Peyer's patch (tissue), 4 donors: Measurements from ENCODE around the gene PLEKHM2. TPM values are rescaled to one million over a fixed set of nuclear protein-coding genes. Genes with fewer than 3 reads are reported as not detected.

Source experiments
- DNase-seq, 3 donors: peaks; one replicate each; pipeline ENCODE4 v3.0.0-alpha.2; 2017 to 2019
- H3K27ac ChIP-seq, 4 donors: fragments of 200-600 bp; sonication (generic); one replicate each; pipeline ENCODE4 v1.5.1; 2016 to 2019
- H3K27me3 ChIP-seq, 2 donors: fragments of 200-600 bp; sonication (generic); one replicate each; pipeline ENCODE4 v1.5.1; 2019
- H3K36me3 ChIP-seq, 3 donors: fragments of 200-600 bp; sonication (generic); one replicate each; pipeline ENCODE4 v1.5.1; 2016 to 2019
- H3K4me1 ChIP-seq, 4 donors: fragments of 200-600 bp; sonication (generic); one replicate each; pipeline ENCODE4 v1.5.1; 2016 to 2019
- H3K4me3 ChIP-seq, 4 donors: fragments of 200-600 bp; sonication (generic); 1 replicate in 3 of 4; 2 replicates in 1 of 4; pipeline ENCODE4 v1.5.1; 2016 to 2019; ENCODE audit warnings: mild to moderate bottlenecking in 1 of 4
- H3K9me3 ChIP-seq, 4 donors: fragments of 200-600 bp; sonication (generic); one replicate each; pipeline ENCODE4 v1.5.1; 2016 to 2019; ENCODE audit warnings: mild to moderate bottlenecking in 1 of 4
- CTCF ChIP-seq, 6 experiments: fragments of 450-650 bp in 4 of 6; fragments of 200-600 bp in 2 of 6; sonication (generic) in 1 of 6; IDR thresholded peaks; one replicate each; pipeline ENCODE4 v1.5.1; 2017 to 2019; ENCODE audit warnings: antibody characterized with exemption in 6 of 6, mild to moderate bottlenecking in 3 of 6, moderate library complexity in 1 of 6
- POLR2A ChIP-seq, 2 donors: fragments of 450-650 bp; IDR thresholded peaks; one replicate each; pipeline ENCODE4 v1.5.1; 2017; ENCODE audit warnings: antibody characterized with exemption in 2 of 2, mild to moderate bottlenecking in 2 of 2, moderate library complexity in 2 of 2
- total RNA-seq, 4 donors: library from RNA; depleted of rRNA; stranded (reverse); fragments of >200 nt; gene quantifications; one replicate each; pipeline ENCODE4 v1.1.0, GENCODE V29; 2016

Gene PLEKHM2
- total RNA-seq, 4 donors from 2014 or later, result 20.0 to 63.5 (median 37.7) TPM

GRCh38 chr1:15668089-15668754, 15.9 kb upstream of the PLEKHM2 start:
- no peak for DNase-seq
- Histone ChIP-seq H3K9me3 (no peaks in the 10 kb centered on the region), H3K27me3 (no peaks in the 10 kb centered on the region), H3K36me3 (no peaks in the 10 kb centered on the region), H3K4me3 (no peak overlapping the region), H3K27ac (no peak overlapping the region), H3K4me1 (no peaks in the 10 kb centered on the region)
- TF ChIP-seq CTCF (IDR thresholded peaks at IDR 0.05) (no peak), POLR2A (IDR thresholded peaks at IDR 0.05) (no peak)

DNA sequence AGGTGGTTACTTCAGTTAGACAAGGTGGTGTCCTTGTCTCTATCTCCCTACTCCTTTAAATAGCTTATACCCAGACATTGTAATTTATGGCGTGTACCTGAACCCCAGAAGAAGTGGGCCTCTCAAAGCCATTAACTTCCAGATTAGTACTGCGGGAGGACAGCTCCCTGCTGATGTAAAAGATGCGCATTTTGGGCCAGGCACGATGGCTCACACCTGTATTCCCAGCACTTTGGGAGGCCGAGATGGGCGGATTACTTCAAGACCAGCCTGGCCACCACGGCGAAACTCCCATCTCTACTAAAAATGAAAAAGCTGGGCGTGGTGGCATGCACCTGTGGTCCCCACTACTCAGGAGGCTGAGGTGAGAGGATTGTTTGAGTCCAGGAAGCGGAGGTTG, 15.0 kb upstream of the PLEKHM2 start:
- no peaks in the 10 kb centered on the region for H3K27me3 ChIP-seq
- TF ChIP-seq CTCF (IDR thresholded peaks at IDR 0.05) (no peak), POLR2A (IDR thresholded peaks at IDR 0.05) (no peak)
- no peaks in the 10 kb centered on the region for H3K4me1 ChIP-seq
- DNase-seq, result no peak
- H3K9me3 ChIP-seq, result no peaks in the 10 kb centered on the region
- no peaks in the 10 kb centered on the region for H3K36me3 ChIP-seq
- no peak overlapping the region for H3K27ac ChIP-seq
- H3K4me3 ChIP-seq, result no peak overlapping the region

DNA sequence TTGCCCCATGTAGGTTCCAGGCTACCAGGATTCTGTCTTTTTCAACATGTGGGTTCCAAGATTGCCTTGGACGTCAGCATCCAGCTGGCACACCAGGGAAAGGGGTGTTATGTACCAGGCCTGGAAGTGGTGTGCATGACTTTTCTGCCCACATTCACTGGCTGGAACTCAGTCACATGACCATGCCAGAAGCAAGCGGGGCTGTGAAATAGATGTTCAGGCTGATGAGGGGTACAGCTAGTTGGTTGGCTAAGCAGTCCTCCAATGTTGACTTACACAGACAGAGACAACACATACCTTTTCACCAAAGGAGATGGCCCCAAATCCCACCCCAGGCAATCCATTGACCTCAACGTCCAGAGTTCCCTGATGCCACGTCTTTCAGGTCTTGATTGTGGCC, 14.3 kb upstream of the PLEKHM2 start:
- H3K4me1 ChIP-seq, result no peaks in the 10 kb centered on the region
- no peaks in the 10 kb centered on the region for H3K27me3 ChIP-seq
- no peak overlapping the region for H3K27ac ChIP-seq
- DNase-seq, result no peak
- TF ChIP-seq POLR2A (IDR thresholded peaks at IDR 0.05) (no peak), CTCF (IDR thresholded peaks at IDR 0.05) (no peak)
- no peak overlapping the region for H3K4me3 ChIP-seq
- no peaks in the 10 kb centered on the region for H3K36me3 ChIP-seq
- H3K9me3 ChIP-seq, result no peaks in the 10 kb centered on the region

DNA sequence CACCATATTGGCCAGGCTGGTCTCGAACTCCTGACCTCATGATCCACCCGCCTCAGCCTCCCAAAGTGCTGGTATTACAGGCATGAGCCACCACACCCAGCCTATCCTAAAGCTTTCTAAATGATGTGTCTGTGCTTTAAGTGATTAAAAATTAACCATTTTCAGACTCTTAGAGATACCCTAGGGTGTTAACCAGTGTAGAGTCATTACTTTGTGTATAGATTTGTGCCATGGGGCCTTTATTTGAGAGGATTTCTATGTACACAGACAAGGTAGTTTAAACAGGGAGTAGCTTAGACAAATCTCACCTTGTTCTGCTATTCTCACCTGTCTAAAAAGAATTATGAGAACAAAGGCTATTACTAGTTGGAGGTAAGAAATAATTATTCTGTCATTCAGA, 12.7 kb upstream of the PLEKHM2 start:
- no peak for DNase-seq
- Histone ChIP-seq H3K27me3 (no peaks in the 10 kb centered on the region), H3K27ac (no peak overlapping the region), H3K4me1 (no peaks in the 10 kb centered on the region), H3K4me3 (no peak overlapping the region), H3K9me3 (no peaks in the 10 kb centered on the region), H3K36me3 (no peaks in the 10 kb centered on the region)
- TF ChIP-seq POLR2A (IDR thresholded peaks at IDR 0.05) (no peak), CTCF (IDR thresholded peaks at IDR 0.05) (no peak)

DNA sequence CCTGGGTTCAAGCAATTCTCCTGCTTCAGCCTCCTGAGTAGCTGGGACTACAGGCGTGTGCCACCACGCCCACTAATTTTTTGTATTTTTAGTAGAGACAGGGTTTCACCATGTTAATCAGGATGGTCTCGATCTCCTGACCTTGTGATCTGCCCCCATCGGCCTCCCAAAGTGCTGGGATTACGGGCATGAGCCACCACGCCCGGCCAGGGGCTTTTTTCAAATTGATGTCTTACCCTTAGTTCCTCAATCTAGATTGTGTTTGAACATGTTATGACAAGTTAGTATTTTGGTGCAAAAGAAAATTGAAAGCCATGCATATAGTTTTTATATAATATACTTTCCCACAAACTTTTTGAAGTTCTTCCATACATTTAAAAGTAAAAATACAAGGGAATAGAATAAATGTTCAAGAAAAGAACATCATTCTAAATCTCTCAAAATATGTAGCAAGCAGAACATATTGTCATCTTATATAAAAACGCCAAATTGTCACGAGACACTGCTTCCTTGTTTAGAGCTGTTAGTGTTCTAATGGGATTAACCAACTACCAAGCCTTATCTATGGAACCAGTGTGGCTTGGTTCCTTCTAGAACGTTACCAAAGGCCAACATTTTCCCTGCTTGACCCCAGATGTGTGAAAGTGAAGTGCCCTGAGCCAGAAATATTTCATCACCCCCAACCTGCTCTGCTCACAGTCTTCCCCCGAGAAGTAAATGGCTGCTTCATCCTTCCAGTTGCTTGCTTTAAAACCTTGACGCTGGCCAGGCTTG, 9.5 kb upstream of the PLEKHM2 start:
- no peak overlapping the region for H3K4me3 ChIP-seq
- H3K4me1 ChIP-seq, result no peaks in the 10 kb centered on the region
- DNase-seq, result no peak
- no peaks in the 10 kb centered on the region for H3K36me3 ChIP-seq
- no peak overlapping the region for H3K27ac ChIP-seq
- TF ChIP-seq CTCF (IDR thresholded peaks at IDR 0.05) (no peak), POLR2A (IDR thresholded peaks at IDR 0.05) (no peak)
- no peaks in the 10 kb centered on the region for H3K9me3 ChIP-seq
- H3K27me3 ChIP-seq, result no peaks in the 10 kb centered on the region
